HUDEP-2 (cell line): ENCODE data around the gene CAPZB.

Source experiments
- DNase-seq, 76 experiments: peaks; one replicate each; lab custom pipeline; 2025; ENCODE audit not compliant: unreplicated experiment in 76 of 76; lab: John Stamatoyannopoulos, UW

The CAPZB gene

DNA sequence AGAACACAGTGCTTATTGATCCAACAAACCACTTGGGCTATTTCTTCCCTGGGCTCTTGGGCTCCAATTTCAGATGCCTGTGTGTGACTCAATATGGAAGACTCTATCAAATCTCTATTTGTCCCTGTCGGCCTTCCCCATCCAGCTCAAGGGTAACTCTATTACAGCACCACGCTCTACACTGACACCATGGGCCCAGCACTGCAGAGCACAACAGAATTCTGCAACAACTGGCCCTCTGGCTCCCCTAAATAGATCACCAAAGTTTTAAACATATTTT is 51.7 kb downstream of the CAPZB start:
- no peak for DNase-seq

DNA sequence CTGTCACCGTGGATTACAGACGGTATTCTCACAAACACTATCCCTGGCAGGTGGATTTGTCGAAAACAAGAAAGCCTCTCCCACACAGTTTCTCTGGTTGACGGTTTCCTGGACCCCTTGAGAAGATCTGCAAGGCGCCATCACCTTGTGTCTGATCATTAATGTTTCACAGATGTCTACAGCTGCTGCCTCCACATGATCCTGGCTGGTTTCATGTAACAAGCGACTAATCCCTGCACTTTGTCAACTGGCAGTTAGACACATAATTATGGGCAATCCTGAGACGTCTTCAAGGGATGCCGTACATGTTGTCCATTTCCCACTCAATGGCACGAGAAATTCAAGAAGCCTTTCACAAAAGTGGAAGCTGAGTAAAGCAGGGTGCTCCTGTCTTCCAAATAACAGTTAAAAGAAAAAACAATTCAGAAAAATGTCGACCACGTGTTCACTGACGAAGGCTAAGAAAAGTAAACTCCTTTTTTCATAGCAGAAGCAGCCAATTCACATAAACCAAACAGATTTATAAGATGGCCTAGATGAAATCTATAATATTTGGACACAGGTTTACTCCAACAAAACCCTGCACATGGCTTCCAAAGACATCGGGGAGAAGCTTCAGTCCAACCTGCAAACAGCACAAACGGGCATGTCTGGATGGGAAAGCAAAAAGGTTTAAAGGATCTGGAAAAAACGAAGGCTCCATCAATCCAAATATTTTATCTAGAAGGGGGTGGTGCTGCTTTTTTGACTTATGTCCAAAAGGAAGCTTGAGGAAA is 52.2 kb downstream of the CAPZB start:
- DNase-seq: no peak

DNA sequence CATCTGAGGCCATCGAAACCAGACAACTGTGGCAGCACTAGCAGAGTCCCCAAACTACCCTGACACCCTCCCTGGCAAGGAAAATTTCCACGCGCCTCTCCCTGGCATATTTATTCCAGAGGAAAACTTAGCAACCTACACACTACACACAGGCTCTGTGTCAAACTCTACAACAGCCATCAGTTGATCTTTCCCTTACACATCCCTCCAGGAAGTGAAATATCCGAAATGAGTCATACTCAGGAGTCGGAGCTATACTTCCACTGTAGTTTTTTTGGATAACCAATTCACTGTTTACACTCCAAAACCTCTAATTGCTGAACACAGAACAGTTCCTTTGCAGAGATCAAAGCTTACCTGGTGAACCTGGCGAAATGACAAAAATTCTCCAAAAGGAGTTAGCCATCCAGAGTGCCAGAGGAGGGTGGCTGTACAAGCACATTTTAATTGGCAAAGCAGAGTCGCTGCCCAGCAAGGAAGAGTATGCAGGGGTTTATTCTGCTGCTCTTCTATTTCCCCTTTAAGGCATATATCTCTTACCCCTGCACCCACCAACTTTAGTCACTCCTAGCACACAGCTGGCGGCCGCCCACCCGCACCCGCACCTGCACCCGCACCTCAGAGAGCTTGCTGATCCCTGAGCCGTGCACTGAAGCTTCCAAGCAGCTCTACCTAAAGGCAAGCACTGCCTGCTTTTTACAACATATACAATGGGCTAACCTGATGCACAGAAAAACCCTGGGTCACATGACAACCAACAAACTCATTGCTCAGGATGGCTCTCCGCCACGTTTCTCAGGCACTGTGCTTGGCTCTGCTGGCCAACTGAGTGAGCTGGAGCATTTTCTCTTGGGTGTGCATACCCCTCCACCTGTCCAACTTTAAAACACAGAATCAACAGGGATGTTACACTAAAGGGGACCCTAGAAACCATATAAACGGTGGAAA is 54.9 kb downstream of the CAPZB start:
- DNase-seq: no peak

DNA sequence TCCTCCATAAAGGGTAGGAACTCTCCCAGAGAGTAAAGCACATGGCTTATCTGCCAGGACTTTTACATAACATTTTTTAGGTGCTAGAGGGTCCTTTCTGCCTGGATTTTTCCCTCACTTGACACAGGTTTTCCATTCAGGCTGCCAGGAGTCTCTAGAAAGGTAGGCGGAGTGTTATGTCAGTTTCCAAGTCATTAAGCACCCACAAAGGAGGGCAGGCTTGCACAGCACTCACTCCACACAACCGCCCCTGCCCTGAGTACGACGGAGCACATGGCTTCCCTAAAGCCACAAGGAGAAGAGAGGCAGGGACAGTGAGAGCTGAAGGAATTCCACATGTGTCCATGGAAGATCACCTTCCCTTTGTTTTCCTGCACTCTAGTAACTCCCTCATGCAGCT is 55.7 kb downstream of the CAPZB start:
- DNase-seq: no peak

DNA sequence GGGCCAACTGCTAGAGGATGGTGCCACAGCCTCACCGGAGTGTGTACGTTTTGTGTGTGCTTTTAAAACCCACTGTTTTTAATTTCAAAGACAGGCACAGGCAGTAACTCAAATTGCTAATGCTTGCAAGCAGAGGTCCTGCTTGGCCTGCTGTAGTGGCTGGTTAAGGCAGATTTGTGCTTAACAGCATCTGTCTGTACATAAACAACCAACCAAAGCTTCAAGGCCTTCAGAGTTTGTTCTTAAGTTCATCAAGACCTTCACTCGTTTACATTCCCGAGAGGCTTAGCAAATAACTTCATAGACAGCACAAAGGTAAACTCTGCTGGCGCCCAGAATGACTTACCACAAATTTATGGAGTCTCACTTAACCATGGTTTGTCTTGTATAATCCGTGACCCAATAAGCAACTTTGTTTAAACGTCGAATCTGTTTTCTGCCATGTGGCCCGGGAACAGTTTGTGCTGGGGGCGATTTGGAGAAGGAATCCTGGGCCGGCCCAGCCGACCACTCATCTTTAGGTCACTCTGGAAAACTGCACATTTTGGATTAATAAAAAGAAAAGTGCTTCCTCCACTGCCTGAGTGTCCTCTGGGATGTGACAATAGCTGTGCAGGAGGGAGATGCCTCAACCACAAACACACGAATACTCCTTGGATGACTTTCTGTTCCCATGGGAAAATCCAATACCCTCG is 58.1 kb downstream of the CAPZB start:
- DNase-seq: no peak

DNA sequence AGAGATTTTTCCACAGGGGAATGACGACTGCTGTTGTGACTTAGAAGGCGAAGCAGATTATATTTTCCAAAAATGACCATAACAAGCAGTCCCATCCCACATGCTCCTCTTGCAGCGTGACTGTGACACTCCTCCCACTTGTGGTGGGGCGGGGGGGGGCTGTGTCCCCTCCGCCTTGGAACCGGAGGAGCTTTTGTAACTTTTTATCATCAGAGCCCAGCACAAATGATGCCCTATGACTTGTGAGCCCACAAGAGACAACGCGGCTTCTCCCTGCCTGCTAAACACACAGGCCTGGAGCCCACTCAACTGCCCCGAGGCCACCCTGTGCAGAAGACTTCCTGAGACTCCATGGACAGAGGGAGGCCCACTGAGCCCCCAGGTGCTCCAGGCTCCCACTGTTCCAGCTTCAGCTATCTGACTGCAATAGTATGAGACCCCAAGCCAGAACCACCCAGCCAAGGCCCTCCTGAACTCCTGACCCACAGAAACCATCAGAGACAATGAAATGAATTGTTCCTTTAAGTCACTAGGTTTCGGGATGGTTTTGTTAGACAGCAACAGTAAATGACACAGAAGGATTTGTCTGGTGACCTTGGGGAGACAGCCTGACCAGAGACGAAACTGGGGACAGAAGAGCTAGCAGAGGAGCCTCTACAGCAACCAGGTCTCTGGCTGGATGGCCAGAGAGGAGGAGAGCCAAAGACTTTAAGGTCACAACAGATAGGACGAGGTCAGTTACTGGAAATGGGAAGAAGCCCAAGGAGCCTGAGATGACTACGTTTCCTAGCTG is 58.8 kb downstream of the CAPZB start:
- DNase-seq: no peak

DNA sequence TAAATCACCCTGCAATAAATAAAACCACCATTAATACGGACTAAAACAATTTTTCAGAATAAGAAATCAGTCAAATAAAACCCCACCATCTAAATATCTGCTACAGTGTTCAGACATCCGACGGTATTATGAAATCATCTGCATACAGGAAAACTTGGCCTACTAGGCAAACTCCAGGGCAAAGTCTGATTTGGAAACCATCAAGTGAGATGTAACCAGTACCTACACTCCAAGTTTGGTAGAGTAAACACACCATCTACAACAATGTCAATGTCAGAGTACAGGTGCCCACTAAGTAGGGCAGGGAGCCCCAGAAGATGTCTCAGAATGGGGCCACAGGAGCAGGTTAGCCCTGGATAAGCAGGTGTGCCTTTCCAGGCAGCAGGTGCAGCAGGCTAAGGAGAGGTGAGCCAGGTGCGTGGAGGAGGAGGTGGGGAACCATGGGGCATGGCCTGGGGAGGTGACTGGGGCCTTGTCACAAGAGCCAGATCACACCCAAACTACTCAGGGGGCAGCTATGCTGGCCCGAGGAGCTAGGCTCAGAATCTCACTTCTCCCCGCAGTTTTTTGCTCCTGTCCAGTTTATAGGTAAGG is 59.6 kb downstream of the CAPZB start:
- DNase-seq: no peak

DNA sequence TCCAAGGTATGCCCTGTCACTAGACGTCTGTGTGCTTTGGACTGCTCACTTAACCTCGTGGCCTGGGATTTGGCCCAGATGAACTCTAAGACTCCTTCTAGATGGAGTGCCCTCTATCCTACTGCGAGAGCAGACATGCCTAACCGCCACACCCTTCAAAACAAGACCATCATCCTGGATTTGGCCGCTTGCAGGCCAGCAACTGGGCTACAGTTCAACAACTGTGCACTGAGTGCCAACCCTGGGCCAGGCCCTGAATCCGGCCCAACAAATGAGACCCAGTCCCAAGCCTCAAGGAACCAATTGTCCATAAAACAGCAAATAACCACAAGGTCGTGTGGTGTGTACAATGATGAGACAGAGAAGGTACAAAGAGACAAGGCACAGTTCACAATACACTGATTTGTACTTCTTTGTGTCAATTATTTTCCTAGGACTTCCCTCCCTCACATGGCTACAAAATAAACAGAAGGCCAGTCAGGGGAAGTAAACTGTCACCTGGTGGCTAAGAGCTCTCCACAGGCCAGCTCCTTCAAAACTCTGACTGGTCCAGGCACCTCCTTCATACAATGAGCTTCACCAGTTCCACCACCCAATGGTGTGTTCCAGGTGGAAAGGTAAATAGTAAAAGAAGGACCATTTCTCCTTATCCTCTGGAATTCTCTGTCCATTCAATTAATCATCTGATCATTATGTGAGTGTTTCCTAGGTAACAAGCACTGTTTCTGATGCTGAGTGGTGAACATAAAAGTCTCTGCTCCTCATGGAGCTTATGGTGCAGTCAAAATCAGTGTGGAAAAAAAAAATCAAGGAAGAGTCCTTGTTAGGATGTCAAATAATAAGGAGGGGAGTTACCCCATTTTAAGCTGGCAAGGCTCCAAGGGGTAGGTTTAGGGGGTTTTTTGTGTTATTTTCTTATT is 60.4 kb downstream of the CAPZB start:
- DNase-seq: no peak

DNA sequence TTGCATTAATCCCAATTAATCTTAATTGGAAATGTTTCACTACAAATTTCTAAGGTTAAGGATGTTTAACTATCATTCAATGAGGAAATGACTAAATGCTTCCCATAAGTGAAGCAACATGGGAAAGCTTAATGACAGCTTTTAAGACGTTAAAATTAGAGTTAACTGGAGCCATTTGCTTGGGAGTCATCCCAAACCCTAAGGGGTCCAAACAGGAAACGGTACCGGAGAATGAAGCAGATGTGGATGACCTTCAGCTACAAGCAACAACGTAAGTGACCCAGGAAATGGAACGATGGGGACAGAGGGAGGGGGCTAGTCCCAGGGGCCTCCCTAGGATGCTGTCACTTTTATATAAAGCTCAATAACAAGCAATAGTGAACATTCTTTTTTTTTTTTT is 62.2 kb downstream of the CAPZB start:
- DNase-seq: no peak

DNA sequence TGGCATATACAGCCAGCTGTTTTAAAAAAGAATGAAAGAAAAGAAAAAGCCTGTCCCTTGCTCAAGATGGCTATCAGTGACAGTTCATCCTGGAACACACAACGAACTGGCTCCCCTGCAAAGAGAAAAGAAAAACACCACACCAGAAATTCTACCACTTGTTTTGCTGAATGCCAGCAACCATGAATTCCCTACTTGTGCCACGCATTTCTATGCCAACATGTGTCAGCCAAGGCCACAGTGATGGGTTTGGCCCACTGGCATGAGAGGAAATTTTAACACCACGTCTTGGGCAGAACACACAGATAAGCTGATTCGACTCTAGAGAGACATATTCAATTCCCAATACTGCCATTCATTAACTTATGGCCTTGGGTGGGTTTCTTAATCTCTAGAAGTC is 64.0 kb downstream of the CAPZB start:
- DNase-seq: no peak

DNA sequence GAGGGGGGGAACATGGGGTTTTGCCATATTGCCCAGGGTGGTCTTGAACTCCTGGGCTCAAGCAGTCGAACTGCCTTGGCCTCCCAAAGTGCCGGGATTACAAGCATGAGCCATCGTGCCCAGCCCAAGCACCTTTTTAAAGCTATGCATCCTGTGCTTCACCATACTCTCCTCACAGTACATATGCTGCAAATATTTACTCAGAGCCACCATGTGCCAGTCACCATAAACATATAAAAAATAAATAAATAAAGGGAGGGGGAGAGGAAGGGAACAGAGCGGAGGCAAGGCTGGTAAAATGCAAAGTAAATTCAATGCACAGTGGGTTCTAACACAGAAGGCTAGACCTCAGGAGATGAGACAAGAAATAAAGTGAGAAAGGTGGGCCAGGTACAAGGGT is 64.7 kb downstream of the CAPZB start:
- DNase-seq: no peak

DNA sequence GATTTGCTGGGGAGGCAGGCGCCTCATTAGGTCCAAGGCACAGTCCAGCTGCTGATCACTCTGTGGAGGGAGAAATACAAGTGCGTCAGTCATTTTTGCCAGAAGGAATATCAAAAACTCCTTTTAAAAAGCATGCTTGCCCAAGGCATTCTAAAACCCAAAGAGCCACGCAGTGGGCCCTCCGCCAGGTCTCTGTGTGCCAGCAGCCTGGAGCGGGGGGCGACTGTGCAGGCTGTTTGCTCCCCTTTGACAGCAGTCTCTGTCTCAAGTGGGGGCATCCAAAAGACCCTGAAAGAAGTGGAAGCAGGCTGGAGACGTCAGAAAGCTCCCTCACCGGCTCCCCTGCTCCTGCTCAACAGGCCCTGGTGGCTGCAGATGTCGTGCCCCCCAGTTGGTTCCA is 65.6 kb downstream of the CAPZB start:
- DNase-seq: no peak

DNA sequence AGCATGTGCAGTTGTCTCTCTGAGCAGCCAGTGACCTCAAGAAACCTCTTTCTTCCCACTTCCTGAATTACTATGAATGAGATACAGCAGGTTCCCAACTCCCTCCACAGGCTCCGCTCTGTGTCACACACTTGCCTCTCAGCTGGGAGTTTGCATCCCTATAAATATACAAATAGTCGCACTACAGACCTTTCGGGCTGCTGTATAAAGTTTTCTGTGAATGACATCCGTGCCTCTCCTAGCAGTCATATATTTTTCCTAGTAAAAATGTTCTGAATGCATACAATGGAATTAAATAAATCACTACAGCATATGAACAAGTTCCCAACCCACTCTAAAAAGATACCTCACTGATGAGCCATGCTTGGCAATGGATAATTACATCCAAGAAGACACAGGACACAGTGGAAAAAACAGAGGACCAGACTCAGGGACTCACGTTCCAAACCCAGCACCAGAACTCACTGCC is 66.8 kb downstream of the CAPZB start:
- DNase-seq: no peak

DNA sequence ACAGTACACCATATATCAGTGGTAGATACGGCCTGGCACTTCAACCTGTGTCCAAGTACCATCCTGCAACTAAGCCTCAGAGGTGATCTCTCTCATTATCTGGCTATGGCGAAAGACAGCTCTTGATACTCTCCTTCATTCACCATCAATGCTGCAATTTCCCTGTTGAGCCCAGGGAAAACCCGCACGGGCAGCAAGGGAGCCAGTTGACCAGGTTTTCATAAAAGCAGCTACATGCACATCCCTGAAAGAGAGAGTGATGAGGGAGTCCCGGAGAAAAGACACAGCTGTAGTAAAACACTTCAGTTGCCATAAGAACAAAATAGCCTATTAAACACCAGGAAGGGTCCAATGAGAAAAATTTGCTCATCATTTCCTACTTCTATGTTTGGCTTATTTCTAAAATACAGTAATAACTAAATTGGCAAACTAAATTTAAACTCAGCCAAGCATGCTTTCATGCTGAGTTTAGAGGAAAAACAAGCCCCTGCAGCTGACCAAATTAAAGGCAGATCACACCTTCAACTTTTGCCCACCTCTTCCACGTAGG is 68.3 kb downstream of the CAPZB start:
- DNase-seq: no peak

DNA sequence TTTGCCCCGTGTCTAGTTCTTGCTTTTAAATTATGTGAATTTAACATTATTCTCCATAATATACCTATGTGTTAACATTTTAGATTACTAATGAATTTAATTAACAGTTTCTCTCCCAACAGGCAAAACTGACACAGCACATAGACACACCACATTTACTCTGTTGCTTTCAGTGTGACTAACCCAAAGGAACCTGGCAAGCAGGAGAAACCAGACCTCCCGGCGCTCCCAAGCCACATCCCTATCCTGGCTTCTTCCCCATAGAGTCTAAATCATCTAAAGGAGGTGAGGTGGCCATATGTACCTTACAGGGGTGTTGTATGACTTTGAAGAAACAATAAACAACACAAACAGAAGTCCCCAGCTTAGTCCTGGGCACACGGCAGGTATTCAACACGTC is 69.2 kb downstream of the CAPZB start:
- DNase-seq: no peak

DNA sequence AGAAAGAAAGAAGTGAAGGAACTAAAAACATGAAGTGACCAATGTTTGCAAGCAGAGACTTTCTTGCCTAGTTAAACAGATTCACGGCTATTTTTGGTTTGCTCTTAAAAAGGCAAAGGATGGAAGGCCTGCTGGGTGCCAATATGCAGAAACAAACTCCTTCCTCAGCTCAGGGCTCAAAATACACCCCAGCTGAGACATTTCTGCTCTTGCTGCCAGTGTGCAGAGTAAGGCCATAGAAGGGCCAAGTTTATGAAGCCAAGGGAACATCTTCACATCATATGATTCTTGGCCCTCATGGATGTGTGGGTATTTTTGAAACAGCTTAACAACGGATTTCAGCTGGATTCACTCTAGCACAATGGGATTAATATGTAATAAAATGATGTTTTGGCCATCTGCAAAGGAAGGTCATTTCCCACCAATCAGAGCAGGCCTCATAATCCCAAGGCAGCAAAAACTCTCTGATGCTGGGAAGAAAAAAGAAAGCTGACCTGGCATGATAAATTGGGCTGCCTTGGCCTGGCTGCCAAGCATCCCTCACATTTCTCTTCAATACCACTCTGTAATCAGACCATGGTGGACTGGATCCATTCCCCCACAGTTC is 70.7 kb downstream of the CAPZB start:
- no peak for DNase-seq

DNA sequence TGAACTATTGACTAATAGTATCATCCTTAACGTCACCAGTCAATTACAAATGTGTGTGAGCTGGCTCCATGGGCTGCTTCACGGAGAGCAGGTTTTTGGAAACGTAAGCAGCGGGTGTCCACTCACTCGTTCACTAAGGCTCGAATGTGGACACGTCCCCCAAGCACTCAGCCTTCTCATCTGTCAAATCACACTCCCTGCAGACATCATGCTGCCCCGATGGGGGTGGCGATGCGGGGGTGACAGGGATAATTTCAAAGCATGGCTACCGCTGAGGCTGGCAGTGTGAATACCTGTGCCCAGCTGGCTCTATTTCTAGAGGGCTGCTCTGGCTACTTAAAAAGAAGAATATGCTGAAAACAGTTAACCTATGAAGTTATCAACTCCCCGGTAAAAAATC is 71.3 kb downstream of the CAPZB start:
- no peak for DNase-seq

DNA sequence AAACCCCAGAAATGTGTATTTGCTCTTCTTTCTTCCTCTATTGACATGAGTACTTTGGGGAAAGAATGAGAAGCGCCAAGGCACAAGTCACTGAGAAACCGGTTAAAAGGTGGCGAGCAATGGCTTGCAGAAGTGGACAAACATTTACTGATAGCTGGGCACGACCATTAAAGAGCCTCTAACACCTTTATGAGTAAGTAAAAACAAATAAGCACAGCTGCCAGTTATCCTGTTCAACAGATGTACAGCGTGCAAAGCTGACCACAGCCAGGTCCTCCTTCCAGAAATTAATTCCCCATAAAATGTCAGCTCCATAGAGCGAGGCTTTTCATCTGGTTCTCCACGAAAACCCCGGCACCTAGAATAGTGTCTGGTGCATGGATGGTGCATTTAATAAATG is 72.7 kb downstream of the CAPZB start:
- no peak for DNase-seq

DNA sequence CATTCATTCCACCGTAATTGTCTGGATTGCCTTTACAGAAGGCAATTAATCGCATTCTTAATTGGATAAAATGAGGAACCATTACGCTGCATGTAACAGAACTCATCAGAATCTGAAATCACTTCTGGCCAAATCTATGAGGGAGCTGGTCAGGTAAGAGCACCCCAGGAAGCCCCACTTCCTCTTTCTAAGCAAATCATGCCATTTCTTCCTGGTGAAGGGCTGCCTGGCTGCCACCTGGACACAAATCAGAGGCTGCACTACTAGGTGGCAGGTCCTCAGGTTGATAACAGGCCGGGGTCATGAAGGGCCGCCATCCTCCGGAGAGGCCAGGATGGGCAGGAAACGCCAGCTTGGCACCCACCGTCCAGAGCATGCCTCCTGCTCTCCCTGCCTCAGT is 73.7 kb downstream of the CAPZB start:
- no peak for DNase-seq
